Vagina (tissue), 2 donors: ENCODE data around the gene ADAR. TPM values are rescaled to one million over a fixed set of nuclear protein-coding genes. Genes with fewer than 3 reads are reported as not detected.

ENCODE experiments used
- DNase-seq, 2 donors: peaks; one replicate each; pipeline ENCODE4 v3.0.0-alpha.2; 2017; ENCODE audit errors: extremely low spot score in 2 of 2
- H3K27ac ChIP-seq: fragments of 200-600 bp; sonication (generic); one replicate; pipeline ENCODE4 v1.5.1; 2019
- H3K27me3 ChIP-seq: fragments of 200-600 bp; sonication (generic); one replicate; pipeline ENCODE4 v1.5.1; 2019
- H3K36me3 ChIP-seq, 2 donors: fragments of 200-600 bp; sonication (generic); one replicate each; pipeline ENCODE4 v1.5.1; 2017 to 2019
- H3K4me1 ChIP-seq: fragments of 200-600 bp; sonication (generic); one replicate; pipeline ENCODE4 v1.5.1; 2019
- H3K4me3 ChIP-seq, 2 donors: fragments of 200-600 bp; sonication (generic); 1 replicate in 1 of 2; 2 replicates in 1 of 2; pipeline ENCODE4 v1.5.1; 2016 to 2019
- H3K9me3 ChIP-seq: fragments of 200-600 bp; sonication (generic); one replicate; pipeline ENCODE4 v1.5.1; 2019
- CTCF ChIP-seq, 3 experiments: fragments of 450-650 bp in 2 of 3; fragments of 200-600 bp in 1 of 3; sonication (generic) in 1 of 3; IDR thresholded peaks; one replicate each; pipeline ENCODE4 v1.5.1; 2017 to 2019; ENCODE audit warnings: antibody characterized with exemption in 3 of 3, mild to moderate bottlenecking in 2 of 3, moderate library complexity in 2 of 3
- POLR2A ChIP-seq, 2 donors: fragments of 450-650 bp; IDR thresholded peaks; one replicate each; pipeline ENCODE4 v1.6.1; 2017; ENCODE audit warnings: antibody characterized with exemption in 2 of 2, mild to moderate bottlenecking in 2 of 2, moderate library complexity in 2 of 2
- POLR2AphosphoS5 ChIP-seq, 2 donors: sonication (generic); formaldehyde crosslinking; IDR thresholded peaks; one replicate each; pipeline ENCODE4 v1.9.0; 2017; ENCODE audit warnings: antibody characterized with exemption in 2 of 2, mild to moderate bottlenecking in 2 of 2, low read depth in 1 of 2; ENCODE audit not compliant: insufficient read depth in 1 of 2
- intact Hi-C: fragments of 100-400 bp; cut with DNase I; formaldehyde crosslinking; loops from one replicate; pipeline ENCODE4 v1.15.1; 2023
- total RNA-seq: library from RNA; depleted of rRNA; stranded (reverse); fragments of >200 nt; gene quantifications from one replicate; pipeline ENCODE4 v1.2.3, GENCODE V29; 2016

ADAR gene
- total RNA-seq, 1 donor from 2014 or later: 92.1 TPM

- TF ChIP-seq POLR2AphosphoS5 (IDR thresholded peaks at IDR 0.05; ENCODE audit: insufficient read depth in 1 of 2, low read depth in 1 of 2) (no peak), POLR2A (IDR thresholded peaks at IDR 0.05) (no peak), CTCF (IDR thresholded peaks at IDR 0.05) (no peak)
- peaks cover 46% of the 10 kb centered on the region for H3K4me1 ChIP-seq
Observed at GRCh38 chr1:154599658-154600057, 8.3 kb downstream of the ADAR start.

DNA sequence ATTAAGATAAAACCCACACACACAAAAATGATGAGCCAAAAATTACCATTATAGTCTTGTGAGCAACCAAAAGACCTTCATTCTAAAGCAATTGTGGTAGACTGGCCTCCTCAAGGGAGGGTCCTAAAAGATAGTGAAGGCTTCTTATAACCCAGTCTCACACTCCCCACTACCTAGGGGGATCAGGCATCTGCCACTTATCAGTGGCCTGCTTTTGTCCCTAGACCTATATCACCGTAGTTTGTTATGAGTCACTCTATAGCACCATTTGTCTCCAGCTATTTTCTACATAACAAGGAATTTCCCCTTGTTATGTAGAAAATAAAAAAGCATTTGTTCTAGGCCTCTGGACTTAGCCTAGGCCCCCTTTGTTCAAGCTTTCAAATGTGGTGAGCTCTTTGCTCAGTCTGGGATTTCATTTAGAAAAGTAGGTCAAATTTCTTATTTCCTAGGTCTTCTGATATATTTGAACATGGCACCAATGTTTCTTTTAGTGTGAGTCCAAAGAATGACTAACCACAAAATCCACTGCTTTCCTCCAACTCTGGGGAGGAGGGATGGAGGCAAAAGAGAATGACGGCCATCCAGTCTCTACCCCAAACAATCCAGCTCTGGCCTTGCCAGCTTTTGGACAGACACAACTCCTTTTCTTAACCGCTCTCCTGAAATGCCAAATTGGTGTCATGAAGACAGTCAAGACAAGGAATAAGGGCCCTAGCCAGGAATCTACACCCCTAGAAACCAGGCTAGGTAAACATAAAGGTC, 8.9 kb downstream of the ADAR start:
- no peak for DNase-seq
- no peaks in the 10 kb centered on the region for H3K27me3 ChIP-seq
- H3K36me3 ChIP-seq: peaks cover 0 to 77% of the 10 kb centered on the region in 2 donors
- TF ChIP-seq POLR2A (IDR thresholded peaks at IDR 0.05): no peak
- no peak overlapping the region for H3K4me3 ChIP-seq
- peaks cover 40% of the 10 kb centered on the region for H3K4me1 ChIP-seq
- H3K27ac ChIP-seq: no peak overlapping the region
- no peaks in the 10 kb centered on the region for H3K9me3 ChIP-seq
- intact Hi-C loops: no loop called here

More at GRCh38 chr1:154599658-154600057, 8.3 kb downstream of the ADAR start:
- peaks cover 0 to 71% of the 10 kb centered on the region in 2 donors for H3K36me3 ChIP-seq
- intact Hi-C loops: no loop called here
- no peak for DNase-seq
- H3K27ac ChIP-seq: no peak overlapping the region
- H3K9me3 ChIP-seq: no peaks in the 10 kb centered on the region
- no peak overlapping the region for H3K4me3 ChIP-seq
- no peaks in the 10 kb centered on the region for H3K27me3 ChIP-seq

- no peak for DNase-seq
- H3K4me3 ChIP-seq: no peak overlapping the region
- no peaks in the 10 kb centered on the region for H3K27me3 ChIP-seq
- TF ChIP-seq POLR2A (IDR thresholded peaks at IDR 0.05): no peak
- no peak for TF ChIP-seq POLR2AphosphoS5 (IDR thresholded peaks at IDR 0.05; ENCODE audit: insufficient read depth in 1 of 2, low read depth in 1 of 2)
- no peak for TF ChIP-seq CTCF (IDR thresholded peaks at IDR 0.05)
- H3K9me3 ChIP-seq: no peaks in the 10 kb centered on the region
- intact Hi-C loops: no loop called here
- no peak overlapping the region for H3K27ac ChIP-seq
- peaks cover 17% of the 10 kb centered on the region for H3K4me1 ChIP-seq
- H3K36me3 ChIP-seq: peaks cover 0 to 85% of the 10 kb centered on the region in 2 donors
Observed at GRCh38 chr1:154595621-154596020, 12.4 kb downstream of the ADAR start.

- Histone ChIP-seq H3K27me3 (no peaks in the 10 kb centered on the region), H3K4me3 (no peak overlapping the region), H3K36me3 (peaks cover 0 to 87% of the 10 kb centered on the region in 2 donors), H3K27ac (no peak overlapping the region), H3K4me1 (peaks cover 9% of the 10 kb centered on the region), H3K9me3 (no peaks in the 10 kb centered on the region)
- TF ChIP-seq POLR2AphosphoS5 (IDR thresholded peaks at IDR 0.05; ENCODE audit: insufficient read depth in 1 of 2, low read depth in 1 of 2): no peak
- TF ChIP-seq CTCF (IDR thresholded peaks at IDR 0.05): no peak
- TF ChIP-seq POLR2A (IDR thresholded peaks at IDR 0.05): no peak
- intact Hi-C loops: no loop called here
- DNase-seq: no peak
Observed at GRCh38 chr1:154594811-154595210, 13.2 kb downstream of the ADAR start.

- no peak for DNase-seq
- intact Hi-C loops: no loop called here
- Histone ChIP-seq H3K27ac (no peak overlapping the region), H3K4me1 (no peaks in the 10 kb centered on the region), H3K4me3 (no peak overlapping the region), H3K27me3 (no peaks in the 10 kb centered on the region), H3K9me3 (no peaks in the 10 kb centered on the region), H3K36me3 (peaks cover 0 to 94% of the 10 kb centered on the region in 2 donors)
- no peak for TF ChIP-seq POLR2A (IDR thresholded peaks at IDR 0.05)
- TF ChIP-seq POLR2AphosphoS5 (IDR thresholded peaks at IDR 0.05; ENCODE audit: insufficient read depth in 1 of 2, low read depth in 1 of 2): no peak
- TF ChIP-seq CTCF (IDR thresholded peaks at IDR 0.05): no peak
Observed at GRCh38 chr1:154593390-154593789, 14.6 kb downstream of the ADAR start.
